ENCODE measurements around the gene SPINDOC. TPM values are rescaled to one million over a fixed set of nuclear protein-coding genes. Genes with fewer than 3 reads are reported as not detected.

Gene SPINDOC
- polyA plus RNA-seq, 3 donors, result 0.10 to 3.3 (median 0.20) TPM

GRCh38 chr11:63782749-63783148 is 30.5 kb upstream of the SPINDOC start:
- no peak overlapping the region for H2AFZ ChIP-seq (ENCODE audit: insufficient read depth, low read depth, low read length, poor library complexity, severe bottlenecking)
- H3K4me2 ChIP-seq (replicated peaks; ENCODE audit: extremely low read depth, low read length, poor library complexity, severe bottlenecking), result no peak overlapping the region
- no peak overlapping the region for H3K9ac ChIP-seq (ENCODE audit: insufficient read depth, low read length, poor library complexity, severe bottlenecking)
- no peaks in the 10 kb centered on the region for H3K9me3 Mint-ChIP-seq
- no peaks in the 10 kb centered on the region for H3K36me3 Mint-ChIP-seq
- H3K79me2 ChIP-seq (ENCODE audit: insufficient read depth, low read length), result no peaks in the 10 kb centered on the region
- intact Hi-C loops (cut with micrococcal nuclease), result no loop called here
- 100% methylated on average over 1 of the region's 6 CpGs for WGBS (ENCODE audit: insufficient coverage)
- no peaks in the 10 kb centered on the region for H3K36me3 ChIP-seq (replicated peaks in 1 of 2; ENCODE audit: control insufficient read depth in 1 of 2, insufficient read depth in 2 of 2, low read length in 2 of 2)
- H3K27me3 ChIP-seq (ENCODE audit: control insufficient read depth in 2 of 2, insufficient read depth in 2 of 2, low read length in 2 of 2), result no peaks in the 10 kb centered on the region
- H3K9me3 ChIP-seq (replicated peaks in 1 of 2; ENCODE audit: control insufficient read depth in 1 of 2, insufficient read depth in 1 of 2, low read length in 2 of 2), result no peaks in the 10 kb centered on the region
- H4K20me1 ChIP-seq (ENCODE audit: insufficient read depth, low read length), result no peaks in the 10 kb centered on the region
- no peak for TF ChIP-seq CTCF (IDR thresholded peaks at IDR 0.05)
- no peak for DNase-seq
- H3K4me3 Mint-ChIP-seq, result no peak overlapping the region
- H3K4me1 ChIP-seq (ENCODE audit: control insufficient read depth in 1 of 2, insufficient read depth in 2 of 2, low read length in 2 of 2), result no peaks in the 10 kb centered on the region
- no peaks in the 10 kb centered on the region for H3K4me1 Mint-ChIP-seq
- H3K27ac Mint-ChIP-seq, result no peak overlapping the region
- H3K4me3 ChIP-seq (replicated peaks in 1 of 3; ENCODE audit: low read depth in 2 of 3, low read length in 3 of 3), result no peak overlapping the region
- peaks cover 2 to 7% (median 5%) of the 10 kb centered on the region in 3 donors for H3K27me3 Mint-ChIP-seq (ENCODE audit: low read depth in 3 of 3)
- H3K27ac ChIP-seq (ENCODE audit: low read depth in 1 of 2, low read length in 2 of 2), result no peak overlapping the region

GRCh38 chr11:63783925-63784592 is 29.2 kb upstream of the SPINDOC start:
- Histone ChIP-seq H3K9ac (ENCODE audit: insufficient read depth, low read length, poor library complexity, severe bottlenecking) (no peak overlapping the region), H3K4me3 (replicated peaks in 1 of 3; ENCODE audit: low read depth in 2 of 3, low read length in 3 of 3) (no peak overlapping the region), H3K36me3 (replicated peaks in 1 of 2; ENCODE audit: control insufficient read depth in 1 of 2, insufficient read depth in 2 of 2, low read length in 2 of 2) (no peaks in the 10 kb centered on the region), H3K27ac (ENCODE audit: low read depth in 1 of 2, low read length in 2 of 2) (no peak overlapping the region), H3K79me2 (ENCODE audit: insufficient read depth, low read length) (no peaks in the 10 kb centered on the region), H2AFZ (ENCODE audit: insufficient read depth, low read depth, low read length, poor library complexity, severe bottlenecking) (no peak overlapping the region), H3K4me1 (ENCODE audit: control insufficient read depth in 1 of 2, insufficient read depth in 2 of 2, low read length in 2 of 2) (no peaks in the 10 kb centered on the region), H4K20me1 (ENCODE audit: insufficient read depth, low read length) (no peaks in the 10 kb centered on the region), H3K4me2 (replicated peaks; ENCODE audit: extremely low read depth, low read length, poor library complexity, severe bottlenecking) (no peak overlapping the region), H3K27me3 (ENCODE audit: control insufficient read depth in 2 of 2, insufficient read depth in 2 of 2, low read length in 2 of 2) (no peaks in the 10 kb centered on the region), H3K9me3 (replicated peaks in 1 of 2; ENCODE audit: control insufficient read depth in 1 of 2, insufficient read depth in 1 of 2, low read length in 2 of 2) (no peaks in the 10 kb centered on the region)
- Mint-ChIP-seq H3K36me3 (no peaks in the 10 kb centered on the region), H3K9me3 (no peaks in the 10 kb centered on the region), H3K27me3 (ENCODE audit: low read depth in 3 of 3) (peaks cover 2 to 7% (median 2%) of the 10 kb centered on the region in 3 donors), H3K4me1 (no peaks in the 10 kb centered on the region), H3K27ac (no peak overlapping the region), H3K4me3 (no peak overlapping the region)
- intact Hi-C loops (cut with micrococcal nuclease), result no loop called here
- no peak for DNase-seq
- WGBS (ENCODE audit: insufficient coverage), result 89% methylated on average over 1 of the region's 7 CpGs
- no peak for TF ChIP-seq CTCF (IDR thresholded peaks at IDR 0.05)
